HG02938 (cell line): ENCODE results near the gene ASTN2.

ENCODE experiments used
- ATAC-seq: cut with Tn5 transposase; IDR thresholded peaks from one replicate; pipeline ENCODE4 v1.9.1; 2021; ENCODE audit warnings: mild to moderate bottlenecking, moderate library complexity; ENCODE audit not compliant: unreplicated experiment

The ASTN2 gene

GRCh38 chr9:116647515-116647809, 767.4 kb downstream of the ASTN2 start:
- no peak for ATAC-seq

- no peak for ATAC-seq
These were observed 768.0 kb downstream of the ASTN2 start for GRCh38 chr9:116646661-116647514.

GRCh38 chr9:116644091-116644688, 770.7 kb downstream of the ASTN2 start:
- no peak for ATAC-seq

- ATAC-seq, result no peak
These were observed 771.2 kb downstream of the ASTN2 start for GRCh38 chr9:116643691-116644090.

GRCh38 chr9:116641292-116642059, 773.4 kb downstream of the ASTN2 start:
- ATAC-seq, result no peak

- no peak for ATAC-seq
These were observed 775.6 kb downstream of the ASTN2 start for GRCh38 chr9:116639251-116639741.

- ATAC-seq, result no peak
These were observed 778.9 kb downstream of the ASTN2 start for GRCh38 chr9:116635908-116636307.

- ATAC-seq, result no peak
These were observed 781.6 kb downstream of the ASTN2 start for GRCh38 chr9:116632990-116633838.

- no peak for ATAC-seq
These were observed 785.2 kb downstream of the ASTN2 start for GRCh38 chr9:116629634-116630033.

- ATAC-seq, result no peak
These were observed 786.1 kb downstream of the ASTN2 start for GRCh38 chr9:116628716-116629115.

GRCh38 chr9:116627433-116627832, 787.4 kb downstream of the ASTN2 start:
- no peak for ATAC-seq

GRCh38 chr9:116626762-116627161, 788.1 kb downstream of the ASTN2 start:
- no peak for ATAC-seq

GRCh38 chr9:116623715-116624114, 791.1 kb downstream of the ASTN2 start:
- no peak for ATAC-seq

- ATAC-seq, result no peak
These were observed 797.5 kb downstream of the ASTN2 start for GRCh38 chr9:116617389-116617788.

GRCh38 chr9:116616304-116616914, 798.4 kb downstream of the ASTN2 start:
- no peak for ATAC-seq

GRCh38 chr9:116608064-116608463, 806.8 kb downstream of the ASTN2 start:
- ATAC-seq, result no peak

GRCh38 chr9:116605904-116606341, 808.9 kb downstream of the ASTN2 start:
- no peak for ATAC-seq

- no peak for ATAC-seq
These were observed 809.8 kb downstream of the ASTN2 start for GRCh38 chr9:116605060-116605459.

- no peak for ATAC-seq
These were observed 810.6 kb downstream of the ASTN2 start for GRCh38 chr9:116604251-116604650.

- ATAC-seq, result no peak
These were observed 815.4 kb downstream of the ASTN2 start for GRCh38 chr9:116599342-116599884.
